CD4-positive, alpha-beta T cell (primary cell): ENCODE measurements around the gene QTRT2. TPM values are rescaled to one million over a fixed set of nuclear protein-coding genes. Genes with fewer than 3 reads are reported as not detected.

Experiments
- ATAC-seq: fragments of 200-7000 bp; cut with Tn5 transposase; one replicate; pipeline ENCODE4 v1.10.0; 2022; ENCODE audit warnings: mild to moderate bottlenecking; ENCODE audit not compliant: poor library complexity
- CTCF ChIA-PET: fragments of 350-600 bp; sonication (Branson Sonifier 250); formaldehyde crosslinking; loops from one replicate; lab custom pipeline; 2021; ENCODE audit warnings: antibody characterized with exemption, inconsistent platforms; lab: Charles Lee
- POLR2A ChIA-PET: fragments of 350-600 bp; sonication (Branson Sonifier 250); formaldehyde crosslinking; loops from one replicate; lab custom pipeline; 2021; ENCODE audit warnings: antibody characterized with exemption, inconsistent platforms; lab: Charles Lee
- DNase-seq, 14 experiments: peaks; one replicate each; pipeline ENCODE4 v3.0.0-alpha.2; 2013 to 2020; ENCODE audit warnings: mixed read lengths in 2 of 14
- H3K27ac ChIP-seq, 2 donors: one replicate each; pipeline versions ENCODE4 v1.5.1 to v1.7.0; 2013; ENCODE audit warnings: low read length in 2 of 2, low read depth in 1 of 2, mild to moderate bottlenecking in 1 of 2
- H3K27me3 ChIP-seq, 2 experiments: 1 replicate in 1 of 2; 2 replicates in 1 of 2; pipeline versions ENCODE4 v1.6.1 to v1.7.0; 2013; ENCODE audit warnings: low read length in 2 of 2, control low read depth in 1 of 2, mild to moderate bottlenecking in 1 of 2, moderate library complexity in 1 of 2; ENCODE audit not compliant: insufficient read depth in 2 of 2, control insufficient read depth in 1 of 2
- H3K36me3 ChIP-seq: one replicate; pipeline ENCODE4 v1.6.1; 2013; ENCODE audit warnings: low read length, control low read depth; ENCODE audit not compliant: insufficient read depth
- H3K4me1 ChIP-seq: one replicate; pipeline ENCODE4 v1.6.1; 2013; ENCODE audit warnings: low read length, control low read depth; ENCODE audit not compliant: insufficient read depth
- H3K4me3 ChIP-seq: one replicate; pipeline ENCODE4 v1.5.1; 2013; ENCODE audit warnings: mild to moderate bottlenecking, low read length, moderate library complexity
- H3K9me3 ChIP-seq, 2 experiments: 1 replicate in 1 of 2; 2 replicates in 1 of 2; pipeline versions ENCODE4 v1.6.1 to v1.7.0; 2013; ENCODE audit warnings: low read length in 2 of 2, mild to moderate bottlenecking in 2 of 2, control low read depth in 1 of 2, moderate library complexity in 1 of 2; ENCODE audit not compliant: control insufficient read depth in 1 of 2, insufficient read depth in 1 of 2
- H3K27ac Mint-ChIP-seq: one replicate; pipeline ENCODE4 v1.8.0; 2020; ENCODE audit warnings: mixed read lengths
- H3K27me3 Mint-ChIP-seq: one replicate; pipeline ENCODE4 v1.8.0; 2021; ENCODE audit warnings: mixed read lengths
- H3K36me3 Mint-ChIP-seq: one replicate; pipeline ENCODE4 v1.8.0; 2021; ENCODE audit warnings: low read depth, mixed read lengths
- H3K4me1 Mint-ChIP-seq: one replicate; pipeline ENCODE4 v1.8.0; 2021; ENCODE audit warnings: low read depth, mixed read lengths
- H3K4me3 Mint-ChIP-seq: one replicate; pipeline ENCODE4 v1.8.0; 2020; ENCODE audit warnings: mild to moderate bottlenecking, mixed read lengths
- H3K9me3 Mint-ChIP-seq: one replicate; pipeline ENCODE4 v1.8.0; 2020; ENCODE audit warnings: mixed read lengths
- intact Hi-C, 2 experiments: fragments of 100-400 bp; cut with DNase I in 1 of 2; cut with micrococcal nuclease in 1 of 2; formaldehyde crosslinking; loops; one replicate each; pipeline versions ENCODE4 v1.15.1 to v1.9.0; 2023 to 2025; cut with DNase I, micrococcal nuclease
- total RNA-seq, 174 experiments: library from RNA in 2 of 174; stranded (reverse) in 2 of 174; gene quantifications; one replicate each; pipeline ENCODE4 v1.2.3 and lab custom pipeline; 2021 to 2026
- TF ChIP-seq, protein P1 (sequence below): fragments of 200-600 bp; IDR thresholded peaks from one replicate; pipeline ENCODE4 v1.8.0; 2022; ENCODE audit warnings: antibody characterized with exemption, mild to moderate bottlenecking

Gene QTRT2
- total RNA-seq, 2 experiments from 2014 or later = 22.8 to 27.0 TPM

DNA sequence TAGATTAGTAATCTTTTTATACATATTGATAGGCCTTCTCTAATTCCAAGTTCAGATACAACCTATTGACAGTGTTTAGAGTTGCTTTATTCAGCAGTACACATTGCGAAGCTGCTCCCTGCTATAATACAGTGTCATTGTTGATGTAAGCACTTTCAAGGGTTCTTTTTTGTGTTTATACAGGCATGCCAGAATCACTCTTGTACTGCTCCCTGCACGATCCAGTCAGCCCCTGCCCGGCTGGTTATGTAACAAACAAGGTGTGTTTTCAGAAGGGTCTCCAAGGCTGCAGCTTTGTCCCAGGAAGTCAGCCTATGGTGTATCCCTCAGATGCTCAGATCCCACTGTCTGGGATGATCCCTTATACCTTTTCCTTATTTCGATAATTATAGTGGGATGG, 11.3 kb downstream of the QTRT2 start:
- CTCF ChIA-PET = no interaction called here
- Mint-ChIP-seq H3K27ac (no peak overlapping the region), H3K36me3 (peaks cover 90% of the 10 kb centered on the region)

GRCh38 chr3:114068336-114068735, 11.8 kb downstream of the QTRT2 start:
- H3K27me3 ChIP-seq = no peaks in the 10 kb centered on the region
- CTCF ChIA-PET = no interaction called here
- peaks cover 72% of the 10 kb centered on the region for H3K36me3 ChIP-seq
- POLR2A ChIA-PET = no interaction called here
- peaks cover 96% of the 10 kb centered on the region for H3K36me3 Mint-ChIP-seq
- H3K4me3 Mint-ChIP-seq = no peak overlapping the region
- no peak overlapping the region for H3K4me3 ChIP-seq
- no peaks in the 10 kb centered on the region for H3K9me3 ChIP-seq
- H3K27ac ChIP-seq = no peak overlapping the region
- H3K4me1 ChIP-seq = no peaks in the 10 kb centered on the region
- TF ChIP-seq, protein P1, sequence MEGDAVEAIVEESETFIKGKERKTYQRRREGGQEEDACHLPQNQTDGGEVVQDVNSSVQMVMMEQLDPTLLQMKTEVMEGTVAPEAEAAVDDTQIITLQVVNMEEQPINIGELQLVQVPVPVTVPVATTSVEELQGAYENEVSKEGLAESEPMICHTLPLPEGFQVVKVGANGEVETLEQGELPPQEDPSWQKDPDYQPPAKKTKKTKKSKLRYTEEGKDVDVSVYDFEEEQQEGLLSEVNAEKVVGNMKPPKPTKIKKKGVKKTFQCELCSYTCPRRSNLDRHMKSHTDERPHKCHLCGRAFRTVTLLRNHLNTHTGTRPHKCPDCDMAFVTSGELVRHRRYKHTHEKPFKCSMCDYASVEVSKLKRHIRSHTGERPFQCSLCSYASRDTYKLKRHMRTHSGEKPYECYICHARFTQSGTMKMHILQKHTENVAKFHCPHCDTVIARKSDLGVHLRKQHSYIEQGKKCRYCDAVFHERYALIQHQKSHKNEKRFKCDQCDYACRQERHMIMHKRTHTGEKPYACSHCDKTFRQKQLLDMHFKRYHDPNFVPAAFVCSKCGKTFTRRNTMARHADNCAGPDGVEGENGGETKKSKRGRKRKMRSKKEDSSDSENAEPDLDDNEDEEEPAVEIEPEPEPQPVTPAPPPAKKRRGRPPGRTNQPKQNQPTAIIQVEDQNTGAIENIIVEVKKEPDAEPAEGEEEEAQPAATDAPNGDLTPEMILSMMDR = no peak
- no peak for ATAC-seq
- intact Hi-C loops = no loop called here
- DNase-seq = no peak
- H3K27me3 Mint-ChIP-seq = no peaks in the 10 kb centered on the region
- no peak overlapping the region for H3K27ac Mint-ChIP-seq
- H3K9me3 Mint-ChIP-seq = no peaks in the 10 kb centered on the region
- H3K4me1 Mint-ChIP-seq = peaks cover 12% of the 10 kb centered on the region

More for the DNA sequence above, 11.3 kb downstream of the QTRT2 start:
- Histone ChIP-seq H3K9me3 (no peaks in the 10 kb centered on the region), H3K4me1 (no peaks in the 10 kb centered on the region), H3K36me3 (peaks cover 68% of the 10 kb centered on the region), H3K27me3 (no peaks in the 10 kb centered on the region), H3K4me3 (no peak overlapping the region), H3K27ac (no peak overlapping the region)
- TF ChIP-seq, protein P1 = no peak
- Mint-ChIP-seq H3K4me1 (peaks cover 15% of the 10 kb centered on the region), H3K27me3 (no peaks in the 10 kb centered on the region), H3K4me3 (no peak overlapping the region), H3K9me3 (no peaks in the 10 kb centered on the region)
- DNase-seq = no peak
- POLR2A ChIA-PET = interaction anchor here (1.0 kb wide), 1 partner anchor 12 kb away, joined by 3 read pairs; the partner anchor contains the start of genes CCDC191 and QTRT2
- ATAC-seq = no peak
- intact Hi-C loops = no loop called here

GRCh38 chr3:114071786-114072185, 15.2 kb downstream of the QTRT2 start:
- Histone ChIP-seq H3K4me1 (no peaks in the 10 kb centered on the region), H3K9me3 (no peaks in the 10 kb centered on the region), H3K36me3 (peaks cover 85% of the 10 kb centered on the region), H3K27ac (no peak overlapping the region), H3K27me3 (no peaks in the 10 kb centered on the region), H3K4me3 (no peak overlapping the region)
- no peak for DNase-seq
- Mint-ChIP-seq H3K27me3 (no peaks in the 10 kb centered on the region), H3K27ac (no peak overlapping the region), H3K4me1 (no peaks in the 10 kb centered on the region), H3K9me3 (no peaks in the 10 kb centered on the region), H3K4me3 (no peak overlapping the region), H3K36me3 (peaks cover 99% of the 10 kb centered on the region)
- intact Hi-C loops = no loop called here
- ChIA-PET POLR2A (no interaction called here), CTCF (no interaction called here)
- TF ChIP-seq, protein P1 = no peak
- no peak for ATAC-seq
